ENCODE measurements around the gene FBXL13. TPM values are rescaled to one million over a fixed set of nuclear protein-coding genes. Genes with fewer than 3 reads are reported as not detected.
"Not testable (repeated sequence)": the region's sequence is repeated elsewhere in the genome, so short reads cannot be mapped to it uniquely, and the experiment has no call there.

The FBXL13 gene
- total RNA-seq, 2 donors from 2014 or later: 1.6 to 1.7 TPM

DNA sequence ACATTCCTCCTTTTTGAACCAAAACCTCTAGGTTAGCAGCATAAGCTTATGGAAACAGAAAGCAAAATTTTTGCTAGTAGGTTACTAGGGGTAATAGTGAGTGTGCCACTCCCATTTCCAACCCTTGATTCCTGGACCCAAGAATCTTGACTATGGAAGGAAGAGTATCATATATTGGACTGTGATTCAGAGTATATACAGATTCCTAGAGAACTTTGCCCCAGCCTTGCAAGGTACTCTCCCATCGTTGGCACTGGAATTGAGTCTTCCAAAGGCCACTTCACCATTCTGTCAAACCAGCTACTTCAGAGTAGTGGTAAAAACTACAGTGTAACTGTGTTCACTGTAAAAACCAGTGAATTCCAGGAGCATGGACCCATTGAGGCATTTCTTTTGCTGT lies 92.4 kb downstream of the FBXL13 start:
- H3K4me3 ChIP-seq: no peak overlapping the region
- H3K9me3 ChIP-seq: peaks cover 0 to 14% of the 10 kb centered on the region in 2 donors
- no peaks in the 10 kb centered on the region for H3K36me3 ChIP-seq
- TF ChIP-seq, protein P1, sequence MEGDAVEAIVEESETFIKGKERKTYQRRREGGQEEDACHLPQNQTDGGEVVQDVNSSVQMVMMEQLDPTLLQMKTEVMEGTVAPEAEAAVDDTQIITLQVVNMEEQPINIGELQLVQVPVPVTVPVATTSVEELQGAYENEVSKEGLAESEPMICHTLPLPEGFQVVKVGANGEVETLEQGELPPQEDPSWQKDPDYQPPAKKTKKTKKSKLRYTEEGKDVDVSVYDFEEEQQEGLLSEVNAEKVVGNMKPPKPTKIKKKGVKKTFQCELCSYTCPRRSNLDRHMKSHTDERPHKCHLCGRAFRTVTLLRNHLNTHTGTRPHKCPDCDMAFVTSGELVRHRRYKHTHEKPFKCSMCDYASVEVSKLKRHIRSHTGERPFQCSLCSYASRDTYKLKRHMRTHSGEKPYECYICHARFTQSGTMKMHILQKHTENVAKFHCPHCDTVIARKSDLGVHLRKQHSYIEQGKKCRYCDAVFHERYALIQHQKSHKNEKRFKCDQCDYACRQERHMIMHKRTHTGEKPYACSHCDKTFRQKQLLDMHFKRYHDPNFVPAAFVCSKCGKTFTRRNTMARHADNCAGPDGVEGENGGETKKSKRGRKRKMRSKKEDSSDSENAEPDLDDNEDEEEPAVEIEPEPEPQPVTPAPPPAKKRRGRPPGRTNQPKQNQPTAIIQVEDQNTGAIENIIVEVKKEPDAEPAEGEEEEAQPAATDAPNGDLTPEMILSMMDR (IDR thresholded peaks at IDR 0.05): no peak
- H3K27me3 ChIP-seq: no peaks in the 10 kb centered on the region
- DNase-seq (ENCODE audit: low spot score): no peak
- H3K4me1 ChIP-seq: no peaks in the 10 kb centered on the region
- no peak overlapping the region for H3K27ac ChIP-seq

DNA sequence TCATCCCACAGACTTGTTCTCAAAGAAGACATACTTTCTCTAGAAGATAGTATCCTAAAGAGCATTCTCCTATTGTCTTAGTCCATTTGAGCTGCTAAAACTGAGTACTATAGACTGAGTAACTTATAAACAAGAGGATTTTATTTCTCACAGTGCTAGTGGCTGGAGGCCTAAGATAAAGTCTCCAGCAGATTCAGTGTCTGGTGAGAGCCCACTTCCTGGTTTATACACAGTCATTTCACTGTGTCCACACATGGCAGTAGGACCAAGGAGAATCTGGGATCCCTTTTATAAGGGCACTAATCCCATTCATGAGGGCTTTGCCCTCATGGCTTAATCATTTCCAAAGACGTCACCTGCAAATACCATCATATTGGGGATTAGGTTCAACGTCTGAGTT lies 93.1 kb downstream of the FBXL13 start:
- no peak overlapping the region for H3K4me3 ChIP-seq
- H3K9me3 ChIP-seq: peaks cover 0 to 14% of the 10 kb centered on the region in 2 donors
- H3K27me3 ChIP-seq: no peaks in the 10 kb centered on the region
- no peak for DNase-seq (ENCODE audit: low spot score)
- H3K4me1 ChIP-seq: no peaks in the 10 kb centered on the region
- H3K36me3 ChIP-seq: no peaks in the 10 kb centered on the region
- TF ChIP-seq, protein P1 (IDR thresholded peaks at IDR 0.05): no peak
- H3K27ac ChIP-seq: no peak overlapping the region

DNA sequence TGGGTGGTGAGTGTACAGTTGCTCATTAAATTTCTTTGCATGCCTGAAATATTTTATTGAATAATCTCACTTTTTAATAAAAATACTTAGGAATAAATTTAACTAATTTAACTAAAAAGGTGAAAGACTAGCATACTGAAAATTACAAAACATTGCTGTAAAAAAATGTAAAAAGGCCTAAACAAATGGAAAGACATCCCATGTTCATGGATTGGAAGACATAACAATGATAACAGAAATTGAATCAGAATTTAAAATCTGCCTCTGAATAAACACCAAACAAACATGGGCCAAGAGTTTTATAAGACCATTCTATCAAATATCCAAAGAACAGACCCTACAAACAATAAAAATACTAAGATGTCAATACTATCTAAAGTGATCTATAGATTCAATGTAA lies 94.9 kb downstream of the FBXL13 start:
- no peak for DNase-seq (ENCODE audit: low spot score)
- TF ChIP-seq, protein P1 (IDR thresholded peaks at IDR 0.05): no peak
- H3K27me3 ChIP-seq: no peaks in the 10 kb centered on the region
- H3K4me3 ChIP-seq: no peak overlapping the region
- H3K9me3 ChIP-seq: peaks cover 0 to 14% of the 10 kb centered on the region in 2 donors
- H3K36me3 ChIP-seq: no peaks in the 10 kb centered on the region
- H3K27ac ChIP-seq: no peak overlapping the region
- no peaks in the 10 kb centered on the region for H3K4me1 ChIP-seq

DNA sequence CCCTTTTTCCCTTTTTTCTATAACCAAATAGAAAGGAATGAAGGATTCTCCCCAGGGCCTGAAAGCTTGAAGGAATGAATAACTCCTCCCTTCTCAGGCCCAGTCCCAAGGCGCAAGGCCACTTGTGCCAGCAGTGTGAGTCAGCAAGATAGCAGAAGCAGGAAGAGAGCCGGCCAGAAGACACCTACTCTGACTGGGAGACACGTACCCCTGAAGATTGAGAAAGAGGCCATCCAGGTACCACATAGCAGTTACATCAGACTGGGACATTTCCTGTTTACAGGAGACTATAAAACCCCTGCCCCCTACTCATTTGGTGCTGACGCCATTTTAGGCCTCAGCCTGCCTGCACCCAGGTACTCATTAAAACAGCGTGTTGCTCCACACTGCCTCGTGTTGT lies 96.3 kb downstream of the FBXL13 start:
- Histone ChIP-seq H3K4me1 (no peaks in the 10 kb centered on the region), H3K4me3 (no peak overlapping the region), H3K27ac (no peak overlapping the region), H3K9me3 (peaks cover 0 to 14% of the 10 kb centered on the region in 2 donors), H3K36me3 (no peaks in the 10 kb centered on the region), H3K27me3 (no peaks in the 10 kb centered on the region)
- DNase-seq (ENCODE audit: low spot score): no peak
- TF ChIP-seq, protein P1 (IDR thresholded peaks at IDR 0.05): no peak

DNA sequence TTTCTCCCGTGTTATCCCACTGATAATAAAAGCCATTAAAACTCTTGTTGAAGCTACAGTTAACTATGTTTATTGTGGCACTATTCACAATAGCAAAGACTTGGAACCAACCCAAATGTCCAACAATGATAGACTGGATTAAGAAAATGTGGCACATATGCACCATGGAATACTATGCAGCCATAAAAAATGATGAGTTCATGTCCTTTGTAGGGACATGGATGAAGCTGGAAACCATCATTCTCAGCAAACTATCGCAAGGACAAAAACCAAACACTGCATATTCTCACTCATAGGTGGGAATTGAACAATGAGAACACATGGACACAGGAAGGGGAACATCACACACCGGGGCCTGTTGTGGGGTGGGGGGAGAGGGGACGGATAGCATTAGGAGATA lies 97.0 kb downstream of the FBXL13 start:
- H3K27ac ChIP-seq; H3K4me3 ChIP-seq; DNase-seq (ENCODE audit: low spot score): not testable (repeated sequence)

DNA sequence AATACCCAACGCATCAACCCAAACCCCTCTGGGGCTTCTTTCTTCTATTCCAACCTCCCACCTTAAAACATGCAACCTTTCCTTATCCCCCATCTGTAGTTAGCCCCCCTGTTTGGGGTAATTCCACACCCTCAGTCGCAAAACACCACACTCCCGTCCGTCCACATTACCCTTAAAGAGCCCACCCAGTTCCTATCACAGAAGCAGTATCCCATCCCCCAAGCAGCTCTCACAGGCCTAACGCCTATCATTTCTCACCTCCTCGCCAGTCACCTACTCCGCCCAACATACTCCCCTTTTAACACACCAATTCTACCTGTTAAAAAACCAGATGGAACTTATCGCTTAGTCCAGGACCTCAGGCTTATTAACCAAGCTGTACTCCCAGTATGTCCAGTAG lies 98.1 kb downstream of the FBXL13 start:
- DNase-seq (ENCODE audit: low spot score): no peak
- TF ChIP-seq, protein P1 (IDR thresholded peaks at IDR 0.05): no peak
- Histone ChIP-seq H3K27ac (no peak overlapping the region), H3K4me1 (no peaks in the 10 kb centered on the region), H3K27me3 (no peaks in the 10 kb centered on the region), H3K4me3 (no peak overlapping the region), H3K9me3 (peaks cover 0 to 14% of the 10 kb centered on the region in 2 donors), H3K36me3 (no peaks in the 10 kb centered on the region)

More for the DNA sequence above, 97.0 kb downstream of the FBXL13 start:
- peaks cover 0 to 14% of the 10 kb centered on the region in 2 donors for H3K9me3 ChIP-seq
- not testable (repeated sequence) for H3K36me3 ChIP-seq, H3K27me3 ChIP-seq, H3K4me1 ChIP-seq

All from right atrium auricular region (tissue), 2 donors.